Measurements from ENCODE around the gene HELLS. TPM values are rescaled to one million over a fixed set of nuclear protein-coding genes. Genes with fewer than 3 reads are reported as not detected.

The HELLS gene
- total and polyA plus RNA-seq, 2 experiments from 2014 or later = 776 to 913 TPM

- H3K27ac ChIP-seq (ENCODE audit: low read depth) = no peak overlapping the region
- H3K4me2 ChIP-seq = no peak overlapping the region
- H4K20me1 ChIP-seq (replicated peaks; ENCODE audit: insufficient read depth) = no peaks in the 10 kb centered on the region
- no peak for ATAC-seq
- H3K36me3 ChIP-seq (ENCODE audit: insufficient read depth) = no peaks in the 10 kb centered on the region
- TF ChIP-seq, protein P1, sequence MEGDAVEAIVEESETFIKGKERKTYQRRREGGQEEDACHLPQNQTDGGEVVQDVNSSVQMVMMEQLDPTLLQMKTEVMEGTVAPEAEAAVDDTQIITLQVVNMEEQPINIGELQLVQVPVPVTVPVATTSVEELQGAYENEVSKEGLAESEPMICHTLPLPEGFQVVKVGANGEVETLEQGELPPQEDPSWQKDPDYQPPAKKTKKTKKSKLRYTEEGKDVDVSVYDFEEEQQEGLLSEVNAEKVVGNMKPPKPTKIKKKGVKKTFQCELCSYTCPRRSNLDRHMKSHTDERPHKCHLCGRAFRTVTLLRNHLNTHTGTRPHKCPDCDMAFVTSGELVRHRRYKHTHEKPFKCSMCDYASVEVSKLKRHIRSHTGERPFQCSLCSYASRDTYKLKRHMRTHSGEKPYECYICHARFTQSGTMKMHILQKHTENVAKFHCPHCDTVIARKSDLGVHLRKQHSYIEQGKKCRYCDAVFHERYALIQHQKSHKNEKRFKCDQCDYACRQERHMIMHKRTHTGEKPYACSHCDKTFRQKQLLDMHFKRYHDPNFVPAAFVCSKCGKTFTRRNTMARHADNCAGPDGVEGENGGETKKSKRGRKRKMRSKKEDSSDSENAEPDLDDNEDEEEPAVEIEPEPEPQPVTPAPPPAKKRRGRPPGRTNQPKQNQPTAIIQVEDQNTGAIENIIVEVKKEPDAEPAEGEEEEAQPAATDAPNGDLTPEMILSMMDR (conservative IDR thresholded peaks at IDR 0.05; ENCODE audit: low read depth in 2 of 2) = no peak
- no peak for TF ChIP-seq ZNF114 (CRISPR knock-in tag; IDR thresholded peaks at IDR 0.05)
- TF ChIP-seq REST (IDR thresholded peaks at IDR 0.05; ENCODE audit: unreplicated experiment) = no peak
- no peak for TF ChIP-seq CREB1 (CRISPR knock-in tag; IDR thresholded peaks at IDR 0.05; ENCODE audit: low read depth)
- TF ChIP-seq JUNB (IDR thresholded peaks at IDR 0.05; ENCODE audit: unreplicated experiment) = no peak
- no peak for TF ChIP-seq ZNF331 (CRISPR knock-in tag; IDR thresholded peaks at IDR 0.05; ENCODE audit: low read depth)
- no peak for TF ChIP-seq ETS1 (IDR thresholded peaks at IDR 0.05)
- no peak for DNase-seq (ENCODE audit: low spot score)
- no peaks in the 10 kb centered on the region for H3F3A ChIP-seq (replicated peaks; ENCODE audit: low read depth)
- no peak overlapping the region for H3K27ac Mint-ChIP-seq
- no peak overlapping the region for H2AFZ ChIP-seq
- H3K4me1 ChIP-seq (ENCODE audit: insufficient read depth) = peaks cover 16% of the 10 kb centered on the region; the same call in 1 of the 2 replicates
- peaks cover 34% of the 10 kb centered on the region for H3K9me3 Mint-ChIP-seq
- H3K4me3 ChIP-seq = no peak overlapping the region
- peaks cover 16% of the 10 kb centered on the region for H3K4me1 Mint-ChIP-seq
- H3K27me3 Mint-ChIP-seq (ENCODE audit: insufficient read depth, low read depth, poor library complexity) = peaks cover 1% of the 10 kb centered on the region
- H3K27me3 ChIP-seq (ENCODE audit: insufficient read depth) = no peaks in the 10 kb centered on the region
- H3K79me2 ChIP-seq (replicated peaks; ENCODE audit: insufficient read depth) = no peaks in the 10 kb centered on the region
- H3K4me3 Mint-ChIP-seq = no peak overlapping the region
- no peaks in the 10 kb centered on the region; the same call in 1 of the 2 replicates for H3K9me2 ChIP-seq (ENCODE audit: insufficient read depth)
- peaks cover 35% of the 10 kb centered on the region for H3K36me3 Mint-ChIP-seq (ENCODE audit: low read depth)
These were observed 85.7 kb downstream of the HELLS start for GRCh38 chr10:94631077-94631875.

GRCh38 chr10:94632954-94633353 lies 87.4 kb downstream of the HELLS start:
- Histone ChIP-seq H3K36me3 (ENCODE audit: insufficient read depth) (no peaks in the 10 kb centered on the region; the same call in 1 of the 2 replicates), H2AFZ (no peak overlapping the region), H3K4me1 (ENCODE audit: insufficient read depth) (no peaks in the 10 kb centered on the region), H3K79me2 (replicated peaks; ENCODE audit: insufficient read depth) (no peaks in the 10 kb centered on the region), H4K20me1 (replicated peaks; ENCODE audit: insufficient read depth) (no peaks in the 10 kb centered on the region), H3K9me2 (ENCODE audit: insufficient read depth) (no peaks in the 10 kb centered on the region; the same call in 1 of the 2 replicates), H3K27me3 (ENCODE audit: insufficient read depth) (no peaks in the 10 kb centered on the region), H3K4me2 (no peak overlapping the region), H3K4me3 (no peak overlapping the region), H3F3A (replicated peaks; ENCODE audit: low read depth) (no peaks in the 10 kb centered on the region), H3K27ac (ENCODE audit: low read depth) (no peak overlapping the region)
- no peak overlapping the region for H3K4me3 Mint-ChIP-seq
- H3K9me3 Mint-ChIP-seq = peaks cover 43% of the 10 kb centered on the region
- peaks cover 40% of the 10 kb centered on the region for H3K36me3 Mint-ChIP-seq (ENCODE audit: low read depth)
- H3K4me1 Mint-ChIP-seq = peaks cover under 1% of the 10 kb centered on the region; the same call in 2 of the 3 replicates
- no peak for ATAC-seq
- H3K27ac Mint-ChIP-seq = no peak overlapping the region
- H3K27me3 Mint-ChIP-seq (ENCODE audit: insufficient read depth, low read depth, poor library complexity) = peaks cover 1% of the 10 kb centered on the region
- no peak for DNase-seq (ENCODE audit: low spot score)
- no peak for TF ChIP-seq EZH2phosphoT487 (IDR thresholded peaks at IDR 0.05; ENCODE audit: unreplicated experiment)
- TF ChIP-seq EZH2 (IDR thresholded peaks at IDR 0.05; ENCODE audit: low read depth, unreplicated experiment) = no peak
- TF ChIP-seq ZNF331 (CRISPR knock-in tag; IDR thresholded peaks at IDR 0.05; ENCODE audit: low read depth) = no peak
- TF ChIP-seq NANOG (IDR thresholded peaks at IDR 0.05; ENCODE audit: borderline replicate concordance) = no peak

All from GM23338 (cell line).